ENCODE results near the gene AK4.

Gene AK4

DNA sequence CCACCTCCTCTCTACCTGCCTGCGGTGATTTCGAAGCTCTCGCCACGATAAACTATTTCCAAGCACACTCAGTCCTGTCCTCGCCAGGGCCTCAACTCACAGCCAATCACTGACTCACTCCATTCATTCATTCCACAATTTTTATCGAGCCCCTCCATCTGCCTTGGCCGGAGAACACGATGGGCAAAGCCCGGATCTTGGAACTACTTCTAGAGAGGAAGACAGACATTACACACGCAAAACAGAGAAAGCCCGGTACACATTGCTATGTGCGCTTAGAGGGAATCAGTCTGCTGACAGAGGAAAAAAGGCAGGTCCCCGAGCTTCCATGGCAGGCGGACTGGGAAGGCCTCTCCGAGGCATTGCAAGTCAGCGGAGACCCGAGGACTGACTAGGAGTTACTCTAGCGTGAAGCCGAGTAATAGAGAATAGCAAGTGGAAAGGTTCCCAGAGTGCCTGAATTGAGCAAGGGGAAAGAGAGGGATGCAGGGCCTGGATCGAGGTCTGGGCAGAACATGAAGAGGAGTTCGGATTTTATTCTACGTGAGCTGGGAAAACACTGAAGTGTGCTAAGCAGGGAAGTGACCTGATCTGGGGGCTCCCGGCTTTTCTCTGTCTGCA is 107.1 kb downstream of the AK4 start:
- DNase-seq, result peak in 1 of 3 donors; percentile 22

DNA sequence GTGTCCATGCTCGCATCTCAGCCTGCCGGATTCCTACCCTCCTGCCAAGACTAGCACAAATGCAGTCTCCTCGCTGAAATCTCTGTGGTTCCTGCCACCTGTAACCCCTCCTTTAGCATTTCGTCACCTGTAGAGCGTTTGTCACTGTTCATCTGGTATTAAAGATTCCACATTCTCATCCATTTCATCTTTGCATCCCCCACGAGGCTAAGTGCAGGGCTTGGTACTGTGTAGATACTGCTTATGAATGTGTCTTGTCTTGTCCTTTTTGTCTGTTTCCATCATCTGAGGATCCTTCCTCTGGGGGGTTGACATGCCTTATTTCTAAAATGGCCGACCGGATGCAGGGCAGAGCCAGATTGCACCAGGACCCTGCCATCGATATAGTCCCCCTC is 107.7 kb downstream of the AK4 start:
- no peak for DNase-seq

DNA sequence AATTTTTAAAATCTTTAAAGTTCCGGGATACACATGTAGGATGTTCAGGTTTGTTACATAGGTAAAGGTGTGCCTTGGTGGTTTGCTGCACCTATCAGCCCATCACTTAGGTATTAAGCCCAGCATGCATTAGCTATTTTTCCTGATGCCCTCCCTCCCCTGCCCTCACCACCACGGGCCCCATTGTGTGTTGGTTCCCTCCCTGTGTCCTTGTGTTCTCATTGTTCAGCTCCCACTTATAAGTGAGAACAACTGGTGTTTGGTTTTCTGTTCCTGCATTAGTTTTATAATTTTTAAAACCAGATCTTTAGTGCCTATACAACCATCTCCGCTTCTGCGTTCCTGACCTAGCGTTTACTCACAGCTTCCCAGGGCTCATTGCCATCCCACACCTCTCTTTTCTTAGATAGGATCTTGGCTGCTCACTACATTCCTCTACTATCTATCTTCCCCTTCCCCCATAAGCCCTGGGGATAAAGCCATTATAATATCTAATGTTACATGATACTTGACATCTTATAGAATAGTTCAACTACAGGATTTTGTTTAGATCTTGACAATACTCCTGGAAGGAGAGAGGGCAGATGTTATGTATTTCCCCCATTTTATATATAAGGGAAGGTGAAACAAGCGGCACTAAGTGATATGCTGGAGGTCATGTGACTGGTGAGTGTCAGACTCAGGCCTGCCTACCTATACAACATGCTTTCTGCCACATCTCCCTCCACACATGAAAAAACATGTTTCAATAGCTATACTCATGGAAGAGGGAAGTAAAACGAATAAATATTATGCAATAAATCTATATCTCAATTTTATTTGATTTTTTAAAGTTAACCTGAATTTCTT is 109.1 kb downstream of the AK4 start:
- no peak for DNase-seq

DNA sequence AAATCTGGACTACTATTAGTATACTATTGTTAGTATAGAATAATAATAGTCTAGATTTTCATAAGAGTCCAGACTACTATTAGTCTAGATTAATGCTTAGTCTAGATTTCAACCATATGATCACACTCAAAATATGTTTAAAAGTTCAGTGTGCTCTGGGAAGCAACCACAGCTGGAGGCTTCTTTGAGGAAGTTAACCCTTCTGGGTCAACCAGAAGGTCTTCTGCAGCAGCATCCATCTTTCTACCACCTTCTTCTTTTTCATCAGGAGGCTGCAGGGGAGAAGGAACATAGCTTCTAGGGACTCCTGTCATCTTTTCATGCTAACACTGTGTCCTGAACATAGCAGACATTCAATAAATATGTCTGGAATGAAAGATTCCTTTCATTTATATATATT is 110.1 kb downstream of the AK4 start:
- no peak for DNase-seq

DNA sequence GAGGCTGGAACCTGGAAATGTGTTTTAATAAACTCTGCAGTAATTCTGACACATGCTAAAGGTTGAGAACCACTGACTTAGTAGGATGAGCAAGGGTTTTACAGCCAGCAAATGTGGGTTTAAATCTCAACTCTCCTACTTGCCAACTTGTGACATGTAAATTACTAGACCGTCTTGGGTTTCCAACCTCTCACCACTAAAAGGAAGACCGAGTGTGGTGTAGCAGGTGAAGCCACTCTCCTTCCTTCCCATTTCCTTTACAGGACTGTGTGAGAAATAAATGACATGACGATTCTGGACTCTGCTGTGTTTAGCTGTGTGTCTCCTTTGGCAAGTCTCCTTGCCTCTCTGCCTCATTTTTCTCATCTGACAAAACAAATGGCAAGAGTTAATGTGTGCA is 111.8 kb downstream of the AK4 start:
- no peak for DNase-seq

DNA sequence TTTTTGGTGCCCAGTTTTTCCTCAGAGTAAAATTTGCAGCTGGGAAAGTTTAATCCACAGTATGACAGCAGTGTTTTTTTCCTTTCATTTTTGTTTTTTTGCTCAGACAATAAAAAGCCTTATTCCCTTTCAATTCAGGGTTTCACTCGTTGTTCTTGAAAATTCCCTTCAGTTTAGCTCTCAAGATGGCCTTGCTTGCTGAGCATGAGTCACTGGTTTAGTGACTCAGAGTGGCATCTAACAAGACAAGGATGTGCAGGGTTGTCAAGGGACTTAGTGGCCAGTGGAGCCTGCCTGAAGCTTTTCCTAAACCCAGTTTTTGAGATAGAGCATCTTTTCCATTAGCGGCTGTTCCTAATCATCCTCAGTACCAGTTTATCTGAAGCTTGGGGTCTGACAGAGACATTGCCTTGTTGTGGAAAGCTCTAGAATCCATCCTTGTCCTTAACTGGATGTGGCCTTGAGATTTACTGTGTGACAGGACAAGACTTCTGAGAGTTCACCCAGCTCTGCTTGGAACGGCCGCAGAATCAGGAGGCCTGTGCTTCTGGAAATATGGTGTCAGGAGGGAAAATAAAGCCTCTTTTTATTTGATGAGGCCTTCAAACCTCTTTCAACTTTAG is 113.0 kb downstream of the AK4 start:
- peak; percentile 84 to 96 (median 93) for DNase-seq

DNA sequence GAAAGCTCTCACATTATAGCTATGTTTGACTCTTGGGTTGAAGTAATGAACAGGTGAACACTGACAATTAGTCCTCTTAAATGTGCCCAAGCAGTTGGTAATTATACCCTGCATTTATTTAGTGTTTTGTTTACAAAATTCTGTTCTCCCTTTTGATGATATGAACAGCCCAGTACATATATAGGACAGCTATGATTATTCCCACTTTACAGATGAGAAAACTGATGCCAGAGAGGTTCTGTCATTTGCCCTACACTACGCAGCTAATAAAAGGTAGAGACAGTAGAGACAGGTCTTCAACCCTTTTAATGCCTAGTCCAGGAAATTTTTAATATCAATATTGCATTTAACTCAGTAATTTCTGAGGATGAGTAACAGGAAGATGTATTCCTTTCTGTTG is 115.3 kb downstream of the AK4 start:
- DNase-seq, result no peak

DNA sequence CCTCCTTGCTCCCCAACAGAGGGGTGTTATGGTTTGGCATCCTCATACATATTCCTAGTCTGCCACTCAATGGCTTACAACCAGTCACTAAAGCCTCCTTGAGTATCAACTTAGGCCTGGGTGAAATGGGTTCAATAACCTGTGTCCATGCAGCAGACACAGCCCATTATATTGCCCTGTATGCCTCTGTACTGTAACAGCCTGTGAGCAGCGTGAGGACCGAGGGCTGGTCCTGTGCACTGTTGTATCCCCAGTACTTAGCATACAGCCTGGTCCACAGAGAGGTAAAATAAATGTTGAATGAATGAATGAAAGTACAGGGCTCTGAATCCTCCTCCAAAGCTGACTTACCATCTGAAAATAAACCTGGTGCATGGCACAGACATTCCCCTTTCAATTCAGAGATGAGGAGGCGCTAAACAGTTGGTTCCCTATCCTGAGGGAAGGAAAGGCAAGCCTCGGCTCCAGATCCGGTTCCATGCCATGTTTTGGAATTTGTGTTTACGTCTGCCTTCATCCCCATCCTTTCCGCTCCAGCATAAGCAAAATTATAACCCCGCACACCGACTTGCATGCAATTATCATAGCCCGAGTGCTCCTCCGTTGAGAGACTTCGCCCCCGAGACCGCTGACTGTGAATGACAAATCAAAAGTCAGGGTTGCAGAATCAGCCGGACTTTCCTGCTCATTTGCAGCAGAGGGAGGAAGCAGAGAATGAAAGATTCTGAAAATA is 116.4 kb downstream of the AK4 start:
- peak; percentile 84 to 87 (median 84) for DNase-seq

DNA sequence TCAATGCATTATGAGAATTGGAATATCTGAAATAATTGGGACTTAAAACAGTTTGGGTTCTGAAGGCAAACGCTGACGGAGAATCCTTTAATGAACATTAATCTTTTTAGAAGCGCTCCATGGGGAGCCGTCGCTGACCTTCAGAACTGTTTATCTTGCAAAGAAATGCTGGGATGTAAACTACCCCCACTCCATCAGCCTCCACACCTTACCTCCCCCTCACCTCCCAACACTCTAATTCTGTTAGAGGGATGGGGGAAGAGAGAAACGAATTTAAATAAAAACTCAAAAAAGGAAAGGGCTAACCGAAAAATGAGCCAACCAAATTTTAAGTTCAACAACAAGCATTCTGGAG is 117.3 kb downstream of the AK4 start:
- DNase-seq, result no peak

DNA sequence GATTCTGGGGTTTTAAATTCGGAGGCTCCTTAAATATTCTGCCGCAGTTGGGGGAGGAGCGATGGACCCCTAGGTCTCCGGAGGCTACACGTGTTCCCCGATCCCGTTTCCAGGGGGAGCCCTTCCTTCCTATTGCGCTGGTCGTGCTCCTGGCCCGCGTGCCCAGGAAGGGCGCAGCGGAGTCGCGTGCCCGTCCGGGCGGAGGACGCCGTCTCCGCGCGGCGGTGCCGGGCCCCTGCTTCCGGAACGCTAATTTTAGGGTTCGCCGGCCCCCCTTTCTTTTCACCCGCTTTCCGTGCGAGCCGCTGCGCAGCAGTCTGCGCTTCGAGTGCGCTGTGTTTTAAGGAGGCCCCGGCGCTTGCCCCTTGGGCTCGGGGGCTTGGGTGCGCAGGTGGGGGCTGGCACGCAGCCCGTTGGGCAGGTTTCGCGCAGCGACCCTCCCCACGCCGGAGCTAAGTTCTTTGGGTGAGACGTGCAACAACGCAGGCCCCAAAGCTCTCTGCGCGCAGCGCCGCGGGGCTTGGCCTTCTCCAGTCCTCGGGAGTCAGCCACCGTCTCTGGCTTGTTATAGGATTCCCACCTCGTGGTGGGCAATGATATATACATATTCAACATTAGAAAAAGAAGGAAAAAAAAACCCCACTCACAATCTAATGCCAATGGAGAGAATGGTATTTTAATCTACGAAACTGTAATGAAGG is 117.8 kb downstream of the AK4 start:
- peak; percentile 25 to 57 (median 25) for DNase-seq

DNA sequence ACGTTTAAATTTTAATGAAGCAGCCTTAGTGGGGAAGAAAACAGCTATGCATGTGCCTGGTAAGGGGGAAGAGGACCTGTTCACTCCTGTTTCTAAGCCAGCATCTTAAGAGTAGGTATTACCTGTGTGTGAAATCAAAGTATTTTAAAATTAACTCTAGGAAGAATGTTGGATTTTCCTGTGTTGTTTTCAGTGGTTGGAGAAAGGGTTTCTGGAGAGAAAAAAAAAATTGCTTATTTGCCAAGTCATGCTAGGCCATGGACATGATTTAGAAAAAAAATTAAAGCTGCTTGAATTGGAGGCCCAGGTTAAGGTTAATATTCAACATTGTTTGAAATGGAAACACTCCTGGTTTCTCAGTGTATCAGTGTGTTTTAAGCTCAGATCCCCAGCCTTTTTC is 118.5 kb downstream of the AK4 start:
- DNase-seq, result no peak

DNA sequence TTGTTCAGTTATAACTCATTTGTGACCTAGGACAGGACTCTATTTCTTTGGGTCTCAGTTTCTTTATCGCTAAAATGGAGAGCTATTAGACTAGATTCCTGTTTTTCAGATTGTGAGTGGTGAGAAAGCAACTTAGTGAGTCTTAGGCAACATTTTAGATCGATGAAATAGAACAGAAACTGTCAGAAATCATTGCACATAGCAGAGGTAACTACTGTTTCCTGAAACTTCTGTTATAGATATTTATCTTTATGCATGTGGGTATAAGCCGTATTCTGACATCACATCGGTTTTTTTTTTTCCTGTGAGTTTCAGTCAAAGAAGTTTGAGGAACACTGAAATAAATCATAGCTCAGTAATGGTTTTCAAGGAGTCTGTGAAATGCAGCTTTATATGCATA is 119.3 kb downstream of the AK4 start:
- no peak for DNase-seq

DNA sequence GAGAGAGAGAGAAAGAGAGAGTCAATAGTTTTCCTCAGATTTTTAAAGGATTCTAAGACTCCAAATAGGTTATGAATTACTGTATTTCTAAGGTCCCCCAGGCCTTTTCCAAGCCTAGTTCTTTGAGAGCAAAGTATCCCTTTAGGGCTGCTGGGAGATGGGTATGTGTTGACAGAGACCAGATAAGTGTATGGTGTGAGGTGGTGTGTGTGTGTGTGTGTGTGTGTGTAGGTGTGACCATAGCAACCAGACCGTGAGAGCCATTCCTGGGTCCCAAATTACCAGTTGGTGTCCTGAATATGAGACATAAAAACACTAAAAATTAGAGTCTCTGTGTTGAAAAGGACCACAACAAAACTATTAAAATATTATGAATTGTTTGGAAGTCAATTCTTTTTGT is 119.7 kb downstream of the AK4 start:
- no peak for DNase-seq

DNA sequence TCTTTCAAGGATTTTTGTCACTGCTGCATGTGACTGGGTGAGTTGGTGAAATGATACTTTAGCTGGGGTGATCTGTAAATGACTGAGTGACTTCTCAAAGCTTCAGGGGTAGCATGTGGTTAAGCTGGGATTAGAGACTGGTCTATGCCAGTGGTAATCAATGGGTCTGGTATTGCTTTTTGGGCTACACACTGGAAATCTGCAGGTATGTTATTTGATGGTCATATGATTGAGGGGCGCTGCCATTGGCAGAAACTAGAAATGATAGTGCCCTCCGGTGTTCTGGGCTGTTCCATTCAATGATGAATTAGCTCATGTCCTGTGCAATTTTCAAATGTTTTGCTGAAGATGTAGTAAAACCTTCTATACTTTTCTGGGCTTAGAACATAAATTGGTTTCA is 121.6 kb downstream of the AK4 start:
- no peak for DNase-seq

DNA sequence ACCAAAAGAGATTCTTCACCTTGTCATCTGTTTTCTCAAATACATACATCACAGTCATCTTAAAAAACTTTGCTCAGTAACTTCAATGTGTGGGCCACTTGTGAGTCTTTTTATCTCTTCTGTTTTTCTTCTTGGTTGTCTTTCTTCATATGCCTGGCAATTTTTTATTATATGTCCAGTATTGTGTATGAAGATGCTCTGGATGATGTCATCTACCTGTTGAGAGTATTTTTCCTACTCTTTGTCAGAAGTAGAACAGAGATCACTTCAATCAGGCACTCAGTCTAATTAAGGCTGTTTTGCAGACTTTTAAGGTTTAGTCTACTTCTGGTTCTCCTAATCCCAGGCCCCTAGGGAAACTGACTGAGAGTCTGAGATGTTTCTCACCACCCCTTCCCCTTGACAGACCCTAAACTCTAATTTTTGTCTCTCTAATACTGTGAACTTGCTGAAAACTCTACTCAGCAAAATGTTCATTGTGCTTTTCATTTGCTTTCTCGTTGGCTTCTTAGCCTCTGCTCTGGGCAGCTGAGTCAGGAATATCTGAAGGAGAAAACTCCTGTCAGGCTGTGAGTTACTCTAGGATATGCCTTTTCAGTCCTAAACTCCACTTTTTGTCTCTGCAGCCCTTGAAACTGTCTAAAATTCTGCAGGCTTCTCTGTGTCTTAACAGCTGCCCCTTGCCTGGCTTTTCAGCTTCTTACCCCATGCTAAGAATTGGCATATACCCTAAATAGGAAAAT is 128.4 kb downstream of the AK4 start:
- DNase-seq, result no peak

DNA sequence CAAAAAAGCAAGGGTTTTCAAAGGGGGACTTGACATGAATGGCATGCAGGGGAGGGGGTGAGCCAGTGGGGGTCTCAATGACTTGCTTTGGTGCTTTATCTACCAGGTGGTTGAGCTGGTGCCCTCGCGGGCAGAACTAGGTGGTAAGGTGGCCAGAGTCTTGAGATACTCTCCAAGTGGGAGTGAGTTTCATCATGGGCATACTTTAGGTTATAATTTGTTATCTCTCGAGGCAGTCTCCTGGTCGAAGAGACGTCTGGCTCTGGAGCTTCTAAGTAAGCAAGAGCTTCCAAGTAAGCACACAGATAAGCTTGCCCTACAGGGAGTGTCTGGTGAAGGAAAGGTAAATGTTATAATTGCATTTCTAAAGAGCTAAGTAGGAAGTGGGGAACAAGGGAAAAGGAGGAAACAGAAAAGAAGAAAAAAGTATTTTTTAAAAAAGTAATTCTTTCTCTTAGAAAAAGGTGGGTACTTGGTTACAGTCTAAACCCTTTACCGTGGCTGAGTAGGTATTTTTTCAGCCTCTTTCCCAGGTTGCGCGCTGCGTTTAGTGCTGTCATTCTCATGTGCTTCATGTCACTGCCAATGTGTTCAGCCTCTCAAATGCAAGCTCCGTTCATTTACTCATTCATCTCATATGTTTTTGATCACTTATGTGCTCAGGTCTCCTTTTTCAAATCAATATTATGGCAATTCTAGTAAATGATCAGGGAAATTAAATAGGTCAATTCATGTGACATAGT is 129.8 kb downstream of the AK4 start:
- DNase-seq, result no peak

DNA sequence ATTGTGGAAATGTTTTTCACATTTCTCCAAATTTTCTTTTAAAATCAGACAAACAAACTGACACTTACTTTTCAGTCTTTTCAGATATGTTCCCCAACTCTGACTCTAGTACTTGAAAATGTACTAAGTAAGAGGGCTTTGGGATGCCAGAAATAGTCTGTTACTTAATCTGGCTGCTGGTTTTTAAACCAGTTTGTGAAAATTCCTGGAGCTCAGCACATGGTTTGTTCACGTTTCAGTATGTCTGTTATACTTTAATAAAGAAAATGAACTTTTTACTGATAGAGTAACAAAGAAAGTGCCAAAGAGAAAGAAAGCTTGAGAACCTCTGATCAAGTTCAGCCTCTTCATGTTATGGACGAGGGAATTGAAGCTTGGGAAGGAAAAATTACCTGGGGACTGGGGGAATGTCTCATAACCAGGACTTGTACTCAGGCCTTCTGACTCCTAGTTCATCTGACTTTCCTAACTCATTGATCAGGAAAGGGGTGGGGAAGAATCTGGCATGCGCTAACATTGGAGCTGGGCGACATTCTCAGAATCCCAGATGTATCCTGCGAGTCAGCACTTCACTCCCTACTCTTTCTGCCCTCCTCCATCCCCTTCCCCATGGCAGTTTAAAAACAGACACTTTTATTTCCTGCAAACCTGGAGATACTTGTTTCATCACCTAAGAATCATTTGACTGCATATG is 130.5 kb downstream of the AK4 start:
- DNase-seq, result no peak

DNA sequence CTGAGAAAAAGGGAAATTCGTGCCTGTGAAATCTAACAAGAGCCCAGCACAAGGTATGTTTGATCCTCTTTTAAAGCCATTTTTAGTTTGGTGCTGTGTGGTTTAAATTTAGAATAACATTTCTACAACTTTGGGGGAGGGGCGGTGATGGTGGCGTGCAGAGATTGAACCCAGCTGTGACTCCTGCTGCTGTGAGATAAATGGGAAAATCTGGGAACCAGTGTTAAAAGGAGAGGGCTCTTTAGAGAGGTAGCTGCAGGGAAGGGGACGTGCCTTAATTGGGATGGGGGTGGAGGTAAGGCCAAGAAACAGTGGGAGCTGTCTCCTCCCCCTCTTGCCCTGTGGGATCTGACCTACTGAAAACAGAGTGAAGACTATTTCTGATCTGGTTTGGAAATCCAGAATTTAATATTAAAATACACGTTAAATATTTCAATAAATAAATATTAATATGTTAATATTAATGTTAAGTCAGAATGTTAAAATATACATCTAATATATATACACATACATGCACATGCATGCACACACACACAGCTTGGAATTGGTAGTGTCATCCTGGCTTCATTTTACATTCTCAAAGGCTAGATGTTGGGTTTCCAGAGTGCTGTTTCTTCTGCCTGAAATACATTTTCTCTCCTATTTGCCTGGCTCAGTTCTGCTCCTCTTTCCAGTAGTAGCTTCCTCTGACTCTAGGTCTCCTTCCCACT is 131.2 kb downstream of the AK4 start:
- no peak for DNase-seq
